Kidney (tissue), 14 donors: ENCODE measurements around the gene ZNF831. TPM values are rescaled to one million over a fixed set of nuclear protein-coding genes. Genes with fewer than 3 reads are reported as not detected.

Experiments
- DNase-seq, 5 donors: peaks; one replicate each; pipeline ENCODE4 v3.0.0-alpha.2; 2013 to 2020
- FAIRE-seq: peaks from 2 replicates; lab custom pipeline; 2012; peaks lifted over from hg19 to GRCh38; lab: Jason Lieb, UNC
- H3K27ac ChIP-seq, 2 donors: one replicate each; pipeline ENCODE4 v1.7.0; 2013; ENCODE audit warnings: low read depth in 2 of 2, low read length in 2 of 2, inconsistent platforms in 1 of 2
- H3K27me3 ChIP-seq: one replicate; pipeline ENCODE4 v1.7.1; 2013; ENCODE audit warnings: low read length, inconsistent platforms; ENCODE audit not compliant: control insufficient read depth, insufficient read depth
- H3K36me3 ChIP-seq, 3 donors: one replicate each; pipeline versions ENCODE4 v1.7.0 to v1.7.1; 2013; ENCODE audit warnings: low read length in 3 of 3, control low read depth in 1 of 3, inconsistent platforms in 1 of 3; ENCODE audit not compliant: insufficient read depth in 3 of 3, control insufficient read depth in 2 of 3
- H3K4me1 ChIP-seq, 3 donors: one replicate each; pipeline versions ENCODE4 v1.7.0 to v1.7.1; 2013; ENCODE audit warnings: low read length in 3 of 3, inconsistent platforms in 1 of 3, low read depth in 1 of 3; ENCODE audit not compliant: control insufficient read depth in 2 of 3, insufficient read depth in 2 of 3
- H3K4me3 ChIP-seq, 3 donors: one replicate each; pipeline versions ENCODE4 v1.7.0 to v1.8.1; 2013; ENCODE audit warnings: low read length in 3 of 3, control low read depth in 1 of 3, inconsistent platforms in 1 of 3
- H3K9ac ChIP-seq, 3 donors: one replicate each; pipeline versions ENCODE4 v1.7.0 to v1.7.1; 2013; ENCODE audit warnings: low read length in 3 of 3, control low read depth in 1 of 3, inconsistent platforms in 1 of 3
- H3K9me3 ChIP-seq, 3 donors: one replicate each; pipeline versions ENCODE4 v1.7.0 to v1.7.1; 2013; ENCODE audit warnings: low read length in 3 of 3, control low read depth in 1 of 3, inconsistent platforms in 1 of 3; ENCODE audit not compliant: control insufficient read depth in 2 of 3, insufficient read depth in 1 of 3
- CTCF ChIP-seq: IDR thresholded peaks from 3 replicates; pipeline ENCODE4 v1.5.1; 2012; ENCODE audit warnings: mild to moderate bottlenecking, moderate library complexity, borderline replicate concordance; ENCODE audit not compliant: insufficient read depth; ENCODE audit errors: extremely low read depth
- intact Hi-C: fragments of 100-400 bp; cut with DNase I; formaldehyde crosslinking; loops from one replicate; pipeline ENCODE4 v1.11.1; 2022
- polyA plus RNA-seq: library from polyadenylated mRNA; stranded (reverse); fragments of 350-450 nt; fragmentation: Illumina TruSeq; extraction: RNeasy Lipid Tissue Mini Kit (QIAGEN cat#74804); gene quantifications from one replicate; pipeline ENCODE4 v1.2.3, GENCODE V29; 2014; ENCODE audit warnings: low read depth, low replicate concordance; ENCODE audit not compliant: insufficient read depth
- total RNA-seq: library from RNA; stranded (reverse); fragmentation: NEBNext Ultra II Directional; extraction: Animal tissue kit (Norgen Biotek cat#: 25700); gene quantifications from one replicate; pipeline ENCODE4 v1.2.1, GENCODE V29; 2021
- donor health status: control.
- donor health status: control.
- donor health status: control.
- donor health status: control.
- donor health status: control.
- donor health status: DM: yes; HTN: yes; CAD: no.
- donor health status: Normal renal cell carcinoma (clear cell type).

The ZNF831 gene
- total and polyA plus RNA-seq, 2 donors from 2014 or later, result 0.04 to 1.9 TPM

DNA sequence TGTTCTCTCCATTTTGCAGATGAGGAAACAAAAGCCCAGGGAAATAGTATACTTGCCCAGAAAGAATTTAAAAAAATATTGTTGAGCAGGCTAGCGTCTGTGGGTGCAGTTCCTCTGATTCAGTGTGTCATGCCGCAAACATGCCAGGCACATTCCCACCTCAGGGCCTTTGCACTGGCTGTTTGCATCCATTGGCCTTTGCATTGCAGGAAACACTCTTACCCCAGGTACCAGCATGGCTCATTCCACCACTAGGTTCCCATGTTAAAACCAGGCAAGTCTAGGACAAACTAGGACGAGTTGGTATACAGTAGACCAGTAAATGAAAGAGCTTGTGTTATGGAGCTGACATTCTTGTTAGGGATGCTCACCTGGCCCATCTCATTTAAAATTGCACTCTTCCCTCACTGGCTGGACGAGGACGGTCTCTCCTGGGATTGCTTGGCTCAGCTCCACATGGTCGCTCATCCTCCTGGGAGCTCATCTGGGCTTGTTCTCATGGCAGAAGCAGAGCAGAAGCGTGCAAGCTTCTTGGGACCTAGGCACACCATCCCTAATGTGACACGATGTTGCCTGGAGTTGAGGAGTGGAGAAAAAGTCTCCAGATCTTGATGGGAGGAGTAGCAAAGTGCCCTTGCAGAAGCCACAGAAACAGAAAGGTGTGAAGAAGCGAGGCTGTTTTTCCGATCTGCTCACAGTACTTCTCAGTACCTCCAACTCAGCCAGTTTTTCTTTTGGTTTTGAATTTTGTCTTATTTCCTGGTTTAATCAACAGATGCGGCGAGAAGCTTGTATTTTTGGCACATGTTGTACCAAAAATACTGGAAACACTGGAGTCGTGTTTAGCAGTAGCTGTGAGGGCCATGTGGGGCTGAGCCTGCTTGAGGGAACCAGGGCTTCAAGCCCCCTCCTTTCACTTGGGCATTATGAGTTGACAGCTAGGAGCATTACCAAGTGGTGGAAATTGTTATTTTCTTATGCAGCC lies 13.9 kb downstream of the ZNF831 start:
- Histone ChIP-seq H3K4me1 (peaks cover 0 to 2% (median 0%) of the 10 kb centered on the region in 3 donors), H3K36me3 (no peaks in the 10 kb centered on the region), H3K9ac (no peak overlapping the region), H3K27me3 (no peaks in the 10 kb centered on the region), H3K4me3 (no peak overlapping the region), H3K9me3 (no peaks in the 10 kb centered on the region), H3K27ac (no peak overlapping the region)
- no peak for DNase-seq
- no peak for TF ChIP-seq CTCF
- intact Hi-C loops, result no loop called here
- no peak for FAIRE-seq

- peak in 1 of 5 donors; percentile 16 for DNase-seq
- H3K27ac ChIP-seq, result no peak overlapping the region
These were observed 15.5 kb downstream of the ZNF831 start for GRCh38 chr20:59178983-59179595.

GRCh38 chr20:59179988-59180387 lies 16.4 kb downstream of the ZNF831 start:
- no peak overlapping the region for H3K27ac ChIP-seq
- no peak for TF ChIP-seq CTCF
- no peaks in the 10 kb centered on the region for H3K36me3 ChIP-seq
- FAIRE-seq (no peak), DNase-seq (no peak)
- intact Hi-C loops, result no loop called here
- peaks cover 0 to 2% (median 0%) of the 10 kb centered on the region in 3 donors for H3K4me1 ChIP-seq
- H3K9me3 ChIP-seq, result no peaks in the 10 kb centered on the region
- H3K9ac ChIP-seq, result no peak overlapping the region
- no peak overlapping the region for H3K4me3 ChIP-seq
- no peaks in the 10 kb centered on the region for H3K27me3 ChIP-seq

More at GRCh38 chr20:59178983-59179595, 15.5 kb downstream of the ZNF831 start:
- no peak for FAIRE-seq
- Histone ChIP-seq H3K4me3 (no peak overlapping the region), H3K9me3 (no peaks in the 10 kb centered on the region), H3K4me1 (peaks cover 0 to 2% (median 0%) of the 10 kb centered on the region in 3 donors), H3K36me3 (no peaks in the 10 kb centered on the region), H3K9ac (no peak overlapping the region), H3K27me3 (no peaks in the 10 kb centered on the region)
- no peak for TF ChIP-seq CTCF
- intact Hi-C loops, result no loop called here
